ENCODE data around the gene TMEM150A. TPM values are rescaled to one million over a fixed set of nuclear protein-coding genes. Genes with fewer than 3 reads are reported as not detected.

The TMEM150A gene
- total RNA-seq, 1 experiment from 2014 or later = 19.3 TPM

- Histone ChIP-seq H3T11ph (ENCODE audit: low read length) (no peak overlapping the region), H4K20me1 (ENCODE audit: control insufficient read depth, insufficient read depth, insufficient read length) (no peaks in the 10 kb centered on the region), H3K14ac (ENCODE audit: insufficient read depth, low read length) (no peak overlapping the region), H3K9me3 (ENCODE audit: control insufficient read depth, low read depth, low read length) (no peaks in the 10 kb centered on the region), H2BK12ac (ENCODE audit: insufficient read length, low read depth, low read length) (no peak overlapping the region), H3K23me2 (ENCODE audit: insufficient read length, low read depth, low read length, poor library complexity, severe bottlenecking) (peaks cover 5% of the 10 kb centered on the region), H2BK20ac (ENCODE audit: low read depth, low read length, poor library complexity, severe bottlenecking) (no peak overlapping the region), H2BK15ac (ENCODE audit: low read depth, low read length) (no peak overlapping the region), H3K23ac (ENCODE audit: insufficient read length, low read depth, low read length) (no peak overlapping the region), H4K91ac (ENCODE audit: insufficient read length, low read depth, low read length) (no peak overlapping the region), H3K4me1 (ENCODE audit: insufficient read depth, low read length) (peaks cover 3% of the 10 kb centered on the region; the same call in 1 of the 2 replicates), H3K79me1 (ENCODE audit: insufficient read depth, low read depth, low read length, poor library complexity, severe bottlenecking) (no peaks in the 10 kb centered on the region), H2AK5ac (ENCODE audit: insufficient read length, low read length) (no peak overlapping the region), H2AFZ (ENCODE audit: low read length) (no peak overlapping the region), H3K27ac (ENCODE audit: insufficient read length, low read depth, low read length) (no peak overlapping the region), H3K4ac (ENCODE audit: low read depth, low read length) (no peak overlapping the region), H3K18ac (ENCODE audit: insufficient read length, low read depth, low read length) (no peak overlapping the region), H4K8ac (replicated peaks; ENCODE audit: insufficient read length, low read depth, low read length) (no peak overlapping the region), H3K27me3 (ENCODE audit: insufficient read depth, low read length) (no peaks in the 10 kb centered on the region), H3K79me2 (ENCODE audit: insufficient read depth, low read length) (no peaks in the 10 kb centered on the region), H2BK120ac (ENCODE audit: low read depth, low read length, poor library complexity, severe bottlenecking) (no peak overlapping the region), H3K56ac (ENCODE audit: insufficient read length, low read depth, low read length) (no peak overlapping the region), H2BK5ac (ENCODE audit: insufficient read length, low read length) (no peak overlapping the region), H3K9ac (ENCODE audit: extremely low read depth, insufficient read length, low read length) (no peak overlapping the region), H3K4me2 (ENCODE audit: insufficient read depth, insufficient read length, low read length) (peak overlapping the region; percentile 59), H4K5ac (ENCODE audit: insufficient read length, low read depth, low read length) (no peak overlapping the region)
- H3K27me3 Mint-ChIP-seq (ENCODE audit: low read depth) = no peaks in the 10 kb centered on the region
- no CpG with 5 or more reads among the region's 6 CpGs for WGBS (ENCODE audit: extremely low coverage, insufficient read length, low lambda C conversion rate)
- H3K36me3 Mint-ChIP-seq (ENCODE audit: insufficient read depth in 1 of 3, low read depth in 3 of 3) = peaks cover 0 to 24% (median 23%) of the 10 kb centered on the region in 3 experiments; a peak in 5 of 7 replicates
- TF ChIP-seq CTCF (conservative IDR thresholded peaks at IDR 0.05) = no peak
- peaks cover 23 to 28% of the 10 kb centered on the region in 2 experiments for H3K4me1 Mint-ChIP-seq
- H3K4me3 Mint-ChIP-seq = peak overlapping the region; percentile 83 to 88
- H3K9me3 Mint-ChIP-seq = no peaks in the 10 kb centered on the region
- DNase-seq = no peak
- no peak overlapping the region for H3K27ac Mint-ChIP-seq
Observed at GRCh38 chr2:85600951-85601770, 1.3 kb downstream of the TMEM150A start.

Data from H9 (cell line).